Measurements from ENCODE around the gene SPAG16.

GRCh38 chr2:214031566-214031965 is 747.3 kb downstream of the SPAG16 start:
- no peak for TF ChIP-seq EP300 (IDR thresholded peaks at IDR 0.05)
- no peak for TF ChIP-seq POLR2A (IDR thresholded peaks at IDR 0.05)
- no peak for TF ChIP-seq CTCF (IDR thresholded peaks at IDR 0.05)

All from tibial nerve (tissue), 4 donors.